Gastrocnemius medialis (tissue), 4 donors: ENCODE measurements around the gene AMY1B.
"Not testable (repeated sequence)": the region's sequence is repeated elsewhere in the genome, so short reads cannot be mapped to it uniquely, and the experiment has no call there.

ENCODE experiments used
- POLR2A ChIP-seq, 2 donors: fragments of 450-650 bp; IDR thresholded peaks; one replicate each; pipeline ENCODE4 v1.6.1; 2017; ENCODE audit warnings: antibody characterized with exemption in 2 of 2, mild to moderate bottlenecking in 2 of 2, moderate library complexity in 2 of 2
- TF ChIP-seq, protein P1 (sequence below), 5 experiments: fragments of 450-650 bp in 3 of 5; fragments of 200-600 bp in 2 of 5; sonication (generic) in 2 of 5; IDR thresholded peaks in 4 of 5; conservative IDR thresholded peaks in 1 of 5; 1 replicate in 4 of 5; 2 replicates in 1 of 5; pipeline ENCODE4 v1.5.1; 2016 to 2019; ENCODE audit warnings: antibody characterized with exemption in 5 of 5, mild to moderate bottlenecking in 3 of 5, moderate library complexity in 3 of 5

DNA sequence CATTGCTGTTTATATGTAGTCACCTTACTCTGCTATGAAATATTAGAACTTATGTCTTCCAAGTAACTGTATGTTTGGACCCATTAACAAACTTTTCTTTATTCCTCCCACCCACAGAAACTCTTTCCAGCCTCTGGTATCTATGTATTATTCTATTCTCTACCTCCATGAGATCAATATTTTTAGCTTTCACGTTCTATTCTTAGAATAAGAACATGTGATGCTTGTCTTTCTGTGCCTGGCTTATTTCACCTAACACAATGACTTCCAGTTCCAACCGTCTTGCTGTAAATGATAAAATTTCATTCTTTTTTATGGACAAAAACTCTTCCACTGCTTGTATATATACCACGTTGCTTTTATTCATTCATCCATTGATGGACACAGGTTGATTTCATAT is 54.8 kb downstream of the AMY1B start:
- TF ChIP-seq, protein P1, sequence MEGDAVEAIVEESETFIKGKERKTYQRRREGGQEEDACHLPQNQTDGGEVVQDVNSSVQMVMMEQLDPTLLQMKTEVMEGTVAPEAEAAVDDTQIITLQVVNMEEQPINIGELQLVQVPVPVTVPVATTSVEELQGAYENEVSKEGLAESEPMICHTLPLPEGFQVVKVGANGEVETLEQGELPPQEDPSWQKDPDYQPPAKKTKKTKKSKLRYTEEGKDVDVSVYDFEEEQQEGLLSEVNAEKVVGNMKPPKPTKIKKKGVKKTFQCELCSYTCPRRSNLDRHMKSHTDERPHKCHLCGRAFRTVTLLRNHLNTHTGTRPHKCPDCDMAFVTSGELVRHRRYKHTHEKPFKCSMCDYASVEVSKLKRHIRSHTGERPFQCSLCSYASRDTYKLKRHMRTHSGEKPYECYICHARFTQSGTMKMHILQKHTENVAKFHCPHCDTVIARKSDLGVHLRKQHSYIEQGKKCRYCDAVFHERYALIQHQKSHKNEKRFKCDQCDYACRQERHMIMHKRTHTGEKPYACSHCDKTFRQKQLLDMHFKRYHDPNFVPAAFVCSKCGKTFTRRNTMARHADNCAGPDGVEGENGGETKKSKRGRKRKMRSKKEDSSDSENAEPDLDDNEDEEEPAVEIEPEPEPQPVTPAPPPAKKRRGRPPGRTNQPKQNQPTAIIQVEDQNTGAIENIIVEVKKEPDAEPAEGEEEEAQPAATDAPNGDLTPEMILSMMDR (IDR thresholded peaks at IDR 0.05 in 4 of 5, conservative IDR thresholded peaks at IDR 0.05 in 1 of 5) = not testable (repeated sequence)
- TF ChIP-seq POLR2A (IDR thresholded peaks at IDR 0.05) = not testable (repeated sequence)
